GM12878 (cell line): ENCODE data around the gene GFRA4. TPM values are rescaled to one million over a fixed set of nuclear protein-coding genes. Genes with fewer than 3 reads are reported as not detected.

Experiments used
- ATAC-seq: fragments of 200-7000 bp; cut with Tn5 transposase; 3 replicates; pipeline ENCODE4 v1.9.1; 2020; ENCODE audit warnings: mild to moderate bottlenecking, moderate library complexity
- BruUV-seq: library from RNA; stranded (reverse); fragments of 400-500 nt; replicated peaks from 2 replicates; lab custom pipeline; 2021; lab: Mats Ljungman, UMichigan
- CTCF ChIA-PET: fragments of 300-600 bp; sonication (Branson Sonifier 250); formaldehyde crosslinking; extraction: SDS; loops from one replicate; lab custom pipeline; 2021; ENCODE audit warnings: inconsistent platforms; lab: Yijun Ruan, JAX
- POLR2A ChIA-PET: fragments of 350-600 bp; formaldehyde crosslinking; extraction: SDS; loops from one replicate; lab custom pipeline; 2021; ENCODE audit warnings: inconsistent platforms; lab: Charles Lee
- RAD21 ChIA-PET: fragments of 300-600 bp; sonication (Branson Sonifier 250); formaldehyde crosslinking; loops from one replicate; lab custom pipeline; 2023; ENCODE audit warnings: antibody characterized with exemption; ENCODE audit not compliant: unreplicated experiment; lab: Charles Lee
- SMC1A ChIA-PET: fragments of 300-600 bp; sonication (Branson Sonifier 250); formaldehyde crosslinking; loops from one replicate; lab custom pipeline; 2023; ENCODE audit not compliant: unreplicated experiment, uncharacterized antibody; lab: Charles Lee
- DNase-seq: peaks from one replicate; pipeline ENCODE4 v3.0.0-alpha.2; 2011; ENCODE audit warnings: low read depth, low spot score
- FAIRE-seq: peaks from 3 replicates; lab custom pipeline; 2011; peaks lifted over from hg19 to GRCh38; lab: Jason Lieb, UNC
- H2AFZ ChIP-seq: 2 replicates; pipeline ENCODE4 v1.6.0; 2011; ENCODE audit warnings: low read depth, low read length, control low read depth; ENCODE audit not compliant: control insufficient read depth
- H3K27ac ChIP-seq: 2 replicates; pipeline ENCODE4 v1.5.1; 2011; ENCODE audit warnings: control low read depth; ENCODE audit not compliant: control insufficient read depth, insufficient read depth
- H3K27me3 ChIP-seq, 2 experiments: replicated peaks in 1 of 2; 2 replicates each; pipeline versions ENCODE4 v1.6.0 to v1.6.1; 2011; ENCODE audit warnings: low read length in 1 of 2; ENCODE audit not compliant: control insufficient read depth in 2 of 2, insufficient read depth in 2 of 2
- H3K36me3 ChIP-seq, 2 experiments: 2 replicates each; pipeline ENCODE4 v1.5.1; 2011; ENCODE audit warnings: low read length in 1 of 2; ENCODE audit not compliant: control insufficient read depth in 2 of 2, insufficient read depth in 2 of 2
- H3K4me1 ChIP-seq: 2 replicates; pipeline ENCODE4 v1.6.1; 2011; ENCODE audit warnings: mild to moderate bottlenecking, low read length, moderate library complexity, mixed read lengths; ENCODE audit not compliant: control insufficient read depth, insufficient read depth
- H3K4me2 ChIP-seq: 2 replicates; pipeline ENCODE4 v1.6.0; 2011; ENCODE audit warnings: control low read depth; ENCODE audit not compliant: control insufficient read depth, insufficient read depth
- H3K4me3 ChIP-seq: fragments of 200-600 bp; sonication (generic); 2 replicates; pipeline ENCODE4 v1.5.1; 2016
- H3K79me2 ChIP-seq: 2 replicates; pipeline ENCODE4 v1.6.0; 2011; ENCODE audit warnings: low read length; ENCODE audit not compliant: control insufficient read depth, insufficient read depth
- H3K9ac ChIP-seq: 2 replicates; pipeline ENCODE4 v1.8.0; 2011; ENCODE audit warnings: low read length, control low read depth, mixed read lengths; ENCODE audit not compliant: control insufficient read depth, insufficient read depth
- H3K9me3 ChIP-seq: replicated peaks from 3 replicates; pipeline ENCODE4 v1.5.1; 2011; ENCODE audit warnings: mild to moderate bottlenecking, low read length; ENCODE audit not compliant: control insufficient read depth, insufficient read depth
- H4K20me1 ChIP-seq: 2 replicates; pipeline ENCODE4 v1.6.0; 2011; ENCODE audit not compliant: control insufficient read depth, insufficient read depth
- ASH2L ChIP-seq: fragments of 300-600, 200-600 bp; sonication (generic); IDR thresholded peaks from 2 replicates; pipeline ENCODE4 v1.6.1; 2017; ENCODE audit warnings: low read depth, mild to moderate bottlenecking, borderline replicate concordance
- GATAD2B ChIP-seq: fragments of 450-650 bp; conservative IDR thresholded peaks from 2 replicates; pipeline ENCODE4 v1.6.1; 2017; ENCODE audit warnings: low read depth, mild to moderate bottlenecking, moderate library complexity
- MTA2 ChIP-seq: fragments of 450-650 bp; IDR thresholded peaks from 2 replicates; pipeline ENCODE4 v1.6.1; 2016; ENCODE audit warnings: low read depth, mild to moderate bottlenecking, moderate library complexity
- NFYB ChIP-seq: IDR thresholded peaks from 2 replicates; pipeline ENCODE4 v1.6.1; 2011; ENCODE audit warnings: low read depth, mild to moderate bottlenecking, low read length, improper control_type of control experiment, moderate library complexity; ENCODE audit not compliant: insufficient read depth
- PAX5 ChIP-seq: IDR thresholded peaks from 2 replicates; pipeline ENCODE4 v1.6.1; 2011; ENCODE audit warnings: low read depth, low read length, borderline replicate concordance
- PAX8 ChIP-seq: fragments of 450-650 bp; IDR thresholded peaks from 2 replicates; pipeline ENCODE4 v1.6.1; 2017; ENCODE audit warnings: mild to moderate bottlenecking, moderate library complexity
- POLR2AphosphoS5 ChIP-seq: IDR thresholded peaks from 2 replicates; pipeline ENCODE4 v1.6.1; 2011; ENCODE audit warnings: mild to moderate bottlenecking, low read length, inconsistent platforms
- POU2F2 ChIP-seq: IDR thresholded peaks from 3 replicates; pipeline ENCODE4 v1.6.1; 2011; ENCODE audit warnings: low read depth, mild to moderate bottlenecking, low read length, borderline replicate concordance
- SUZ12 ChIP-seq: fragments of 200-600 bp; sonication (generic); IDR thresholded peaks from one replicate; pipeline ENCODE4 v1.6.1; 2018; ENCODE audit warnings: antibody characterized with exemption, mild to moderate bottlenecking; ENCODE audit not compliant: unreplicated experiment
- TARDBP ChIP-seq: IDR thresholded peaks from 2 replicates; pipeline ENCODE4 v1.6.1; 2016; ENCODE audit warnings: borderline replicate concordance
- TBL1XR1 ChIP-seq: IDR thresholded peaks from 2 replicates; pipeline ENCODE4 v1.6.1; 2012; ENCODE audit warnings: low read depth, low read length, improper control_type of control experiment
- ZBED1 ChIP-seq: IDR thresholded peaks from 2 replicates; pipeline ENCODE4 v1.6.1; 2016; ENCODE audit warnings: borderline replicate concordance
- WGBS: methylation state at CpG from one replicate; pipeline ENCODE4 v1.1.6; 2016; ENCODE audit warnings: low lambda C conversion rate; ENCODE audit not compliant: insufficient replicate concordance, insufficient coverage; ENCODE audit errors: missing lambda C conversion rate; 5-methylcytosine and 5-hydroxymethylcytosine counted together
- in situ Hi-C: fragments of 300-500 bp; cut with MboI; formaldehyde crosslinking; loops from 9 replicates; pipeline ENCODE4 v1.14.3; 2018; ENCODE audit warnings: mixed read lengths
- intact Hi-C: fragments of 100-400 bp; cut with micrococcal nuclease; formaldehyde crosslinking; loops from one replicate; pipeline ENCODE4 v1.14.2; 2022; ENCODE audit not compliant: unreplicated experiment
- polyA plus RNA-seq, 11 experiments: library from polyadenylated mRNA; depleted of rRNA in 4 of 11; unstranded in 6 of 11; stranded (reverse) in 5 of 11; fragments of >200 nt; fragmentation: Nextera tagmentation in 4 of 11; fragmentation: Illumina TruSeq in 1 of 11; extraction: Ambion mirVana in 4 of 11; extraction: Trizol in 1 of 11; gene quantifications; 1 replicate in 1 of 11; 2 replicates in 10 of 11; pipeline versions ENCODE4 v1.2.1 to v1.2.3, GENCODE V29; 2011 to 2016; ENCODE audit warnings: inconsistent platforms in 2 of 11, missing spikeins in 2 of 11, low read depth in 1 of 11
- total RNA-seq, 4 experiments: library from RNA; depleted of rRNA in 3 of 4; stranded (reverse); fragments of >200 nt in 3 of 4; fragmentation: Illumina TruSeq in 1 of 4; extraction: Trizol in 1 of 4; gene quantifications; 2 replicates each; pipeline versions ENCODE4 v1.2.1 to v1.2.3, GENCODE V29; 2013 to 2021
- TF ChIP-seq, protein P1 (sequence below): fragments of 450-650 bp; IDR thresholded peaks from 2 replicates; pipeline ENCODE4 v1.6.1; 2016; ENCODE audit warnings: mild to moderate bottlenecking

Gene GFRA4
- total and polyA plus RNA-seq, 10 of the 15 experiments (the other 5 are each of a cell fraction or from before 2014, with no cell fraction given): 0.04 TPM; not detected in 9

DNA sequence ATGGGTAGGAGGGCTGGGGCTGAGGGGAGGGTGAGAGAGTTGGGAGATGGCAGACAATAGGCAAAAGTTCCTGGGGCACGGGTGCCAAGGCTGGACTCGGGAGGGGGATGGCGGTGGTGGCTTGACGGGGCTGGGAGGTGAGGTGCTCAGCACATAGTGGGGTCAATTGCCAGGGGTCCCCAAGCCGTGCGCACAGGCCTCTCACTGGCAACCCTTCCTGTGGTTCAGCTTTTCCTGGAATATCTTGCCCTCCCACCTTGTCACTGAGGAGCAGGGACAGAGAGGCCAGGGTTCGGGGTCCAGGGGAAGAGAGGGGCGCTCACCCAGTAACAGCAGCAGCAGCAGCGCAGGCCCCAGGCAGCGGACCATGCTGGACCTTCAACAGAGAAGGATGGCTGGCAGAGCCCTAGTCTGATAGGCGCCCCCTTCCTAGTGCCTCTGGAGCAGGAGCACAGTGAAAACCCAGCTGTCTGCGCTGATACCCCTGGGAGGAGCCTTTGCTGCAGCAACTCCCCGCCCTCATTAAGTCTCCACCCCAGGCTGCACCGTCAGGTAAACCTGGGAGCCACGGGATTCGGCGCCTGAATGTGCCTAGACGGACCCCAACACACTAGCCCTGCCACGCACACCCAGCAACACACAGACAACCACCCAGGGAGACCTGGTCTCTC, at the start of gene GFRA4 (continued):
- no peak for TF ChIP-seq TARDBP
- no peak for TF ChIP-seq POLR2AphosphoS5
- TF ChIP-seq, protein P1, sequence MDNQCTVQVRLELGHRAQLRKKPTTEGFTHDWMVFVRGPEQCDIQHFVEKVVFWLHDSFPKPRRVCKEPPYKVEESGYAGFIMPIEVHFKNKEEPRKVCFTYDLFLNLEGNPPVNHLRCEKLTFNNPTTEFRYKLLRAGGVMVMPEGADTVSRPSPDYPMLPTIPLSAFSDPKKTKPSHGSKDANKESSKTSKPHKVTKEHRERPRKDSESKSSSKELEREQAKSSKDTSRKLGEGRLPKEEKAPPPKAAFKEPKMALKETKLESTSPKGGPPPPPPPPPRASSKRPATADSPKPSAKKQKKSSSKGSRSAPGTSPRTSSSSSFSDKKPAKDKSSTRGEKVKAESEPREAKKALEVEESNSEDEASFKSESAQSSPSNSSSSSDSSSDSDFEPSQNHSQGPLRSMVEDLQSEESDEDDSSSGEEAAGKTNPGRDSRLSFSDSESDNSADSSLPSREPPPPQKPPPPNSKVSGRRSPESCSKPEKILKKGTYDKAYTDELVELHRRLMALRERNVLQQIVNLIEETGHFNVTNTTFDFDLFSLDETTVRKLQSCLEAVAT: no peak
- no peak for TF ChIP-seq MTA2
- no peak for TF ChIP-seq ASH2L

DNA sequence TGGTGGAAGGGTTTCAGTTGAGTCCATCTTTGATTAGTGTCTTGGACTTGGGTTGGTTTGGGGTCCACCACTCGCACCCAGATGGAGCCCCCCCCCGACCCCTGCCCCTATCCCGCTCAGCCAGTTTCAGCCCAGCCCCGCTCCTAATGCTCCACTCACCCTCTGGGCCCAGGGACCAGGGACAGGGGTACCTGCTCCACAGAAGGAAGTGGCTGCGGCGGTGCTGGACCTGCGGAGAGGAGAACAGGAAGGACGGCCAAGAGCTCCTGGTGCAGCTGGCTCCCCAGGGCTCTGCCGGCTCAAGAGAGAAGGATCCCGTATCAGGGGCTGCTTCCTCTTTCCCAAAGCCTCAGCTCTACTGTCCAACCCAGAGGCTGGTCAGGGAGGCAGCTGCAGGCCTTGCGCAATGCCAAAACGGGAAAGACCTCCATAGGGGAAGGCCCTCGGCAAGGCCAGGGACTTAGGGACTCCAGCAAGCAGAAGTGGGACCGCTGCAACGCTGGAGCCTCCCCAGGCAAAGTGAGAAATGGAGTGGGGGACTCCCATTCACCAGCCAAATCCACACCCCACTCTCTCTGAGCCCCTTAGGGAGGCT, 49.2 kb upstream of the GFRA4 start, which contains the start of gene SIGLEC1:
TSS of gene SIGLEC1 (minus strand) at position 322 of the 595 bp plus-strand sequence. CDS start 5,472 bp downstream, outside the sequence.
- WGBS: 67% methylated on average over 15 of the region's 15 CpGs
- ChIA-PET CTCF (interaction anchor here (2.0 to 3.8 kb wide), 3 partner anchors 35 to 149 kb away, joined by 6 to 51 read pairs (median 9); partner anchors contain the start of gene ADISSP), POLR2A (interaction anchor here (0.6 kb wide), 1 partner anchor 11 kb away, joined by 4 read pairs; no protein-coding TSS in a partner anchor)
- Histone ChIP-seq H3K27me3 (no peaks in the 10 kb centered on the region), H2AFZ (no peak within 1 kb of the TSS; the same call in 1 of the 2 replicates), H3K79me2 (no peaks in the 10 kb centered on the region), H3K36me3 (no peaks in the 10 kb centered on the region), H3K4me1 (peaks cover 5% of the 10 kb centered on the region), H3K4me2 (no peak within 1 kb of the TSS), H3K9ac (no peak within 1 kb of the TSS), H4K20me1 (no peaks in the 10 kb centered on the region), H3K4me3 (no peak within 1 kb of the TSS), H3K9me3 (no peaks in the 10 kb centered on the region)
- FAIRE-seq: no peak
- in situ Hi-C loops: no loop called here
- DNase-seq: no peak
- no peak for ATAC-seq
- no TSS peak for BruUV-seq
- no peak for TF ChIP-seq PAX5
- TF ChIP-seq PAX8: no peak
- TF ChIP-seq ZBED1: no peak
- no peak for TF ChIP-seq GATAD2B
- TF ChIP-seq SUZ12: no peak
- no peak for TF ChIP-seq POU2F2
- TF ChIP-seq TBL1XR1: no peak
- no peak for TF ChIP-seq NFYB
- TF ChIP-seq, all 136 proteins: peak for 0
- intact Hi-C loops: loop anchor here (5.0 to 10.0 kb wide), 2 partner anchors 142 to 495 kb away; no protein-coding TSS in a partner anchor
- RAD21 ChIA-PET: no interaction called here
- SMC1A ChIA-PET: no interaction called here
- no peak within 1 kb of the TSS for H3K27ac ChIP-seq
